GM23248 (cell line): ENCODE data around the gene METTL1. TPM values are rescaled to one million over a fixed set of nuclear protein-coding genes. Genes with fewer than 3 reads are reported as not detected.

Experiments
- DNase-seq: peaks from one replicate; pipeline ENCODE4 v3.0.0-alpha.2; 2015
- H2AFZ ChIP-seq: fragments of 200-600 bp; sonication (generic); 2 replicates; pipeline ENCODE4 v1.6.1; 2016; ENCODE audit warnings: antibody characterized with exemption
- H3F3A ChIP-seq: fragments of 200-600 bp; sonication (generic); 2 replicates; pipeline ENCODE4 v1.6.1; 2016; ENCODE audit warnings: mild to moderate bottlenecking, antibody characterized with exemption, mixed run types; ENCODE audit not compliant: insufficient read depth
- H3K27ac ChIP-seq: fragments of 200-600 bp; sonication (generic); 2 replicates; pipeline ENCODE4 v1.5.1; 2016; ENCODE audit warnings: mild to moderate bottlenecking
- H3K27me3 ChIP-seq: fragments of 200-600 bp; sonication (generic); replicated peaks from 2 replicates; pipeline ENCODE4 v1.6.1; 2016; ENCODE audit warnings: mild to moderate bottlenecking; ENCODE audit not compliant: insufficient read depth
- H3K36me3 ChIP-seq: fragments of 200-600 bp; sonication (generic); 2 replicates; pipeline ENCODE4 v1.6.1; 2016; ENCODE audit warnings: low read depth, mild to moderate bottlenecking
- H3K4me1 ChIP-seq: fragments of 200-600 bp; sonication (generic); 2 replicates; pipeline ENCODE4 v1.6.1; 2016; ENCODE audit warnings: mild to moderate bottlenecking; ENCODE audit not compliant: insufficient read depth
- H3K4me2 ChIP-seq: fragments of 200-600 bp; sonication (generic); one replicate; pipeline ENCODE4 v1.6.1; 2016; ENCODE audit warnings: mild to moderate bottlenecking; ENCODE audit not compliant: unreplicated experiment
- H3K4me3 ChIP-seq: fragments of 200-600 bp; sonication (generic); 2 replicates; pipeline ENCODE4 v1.5.1; 2016; ENCODE audit warnings: mild to moderate bottlenecking
- H3K79me2 ChIP-seq: fragments of 200-600 bp; sonication (generic); 2 replicates; pipeline ENCODE4 v1.6.1; 2016; ENCODE audit warnings: mild to moderate bottlenecking; ENCODE audit not compliant: insufficient read depth
- H3K9ac ChIP-seq: fragments of 200-600 bp; sonication (generic); 2 replicates; pipeline ENCODE4 v1.6.1; 2016; ENCODE audit warnings: mild to moderate bottlenecking
- H3K9me2 ChIP-seq: fragments of 200-600 bp; sonication (generic); 2 replicates; pipeline ENCODE4 v1.6.1; 2016; ENCODE audit warnings: mixed run types, mild to moderate bottlenecking, moderate library complexity; ENCODE audit not compliant: insufficient read depth
- H3K9me3 ChIP-seq: fragments of 200-600 bp; sonication (generic); one replicate; pipeline ENCODE4 v1.6.1; 2017; ENCODE audit warnings: low read depth
- H4K20me1 ChIP-seq: fragments of 200-600 bp; sonication (generic); 2 replicates; pipeline ENCODE4 v1.6.0; 2016; ENCODE audit not compliant: insufficient read depth
- EZH2 ChIP-seq: fragments of 200-600 bp; sonication (generic); IDR thresholded peaks from 2 replicates; pipeline ENCODE4 v1.6.1; 2018; ENCODE audit warnings: antibody characterized with exemption, mild to moderate bottlenecking; ENCODE audit not compliant: insufficient read depth, poor library complexity, severe bottlenecking
- EZH2phosphoT487 ChIP-seq: fragments of 200-600 bp; sonication (generic); IDR thresholded peaks from 2 replicates; pipeline ENCODE4 v1.6.1; 2018; ENCODE audit warnings: antibody characterized with exemption, moderate library complexity, mild to moderate bottlenecking, low read depth; ENCODE audit not compliant: insufficient read depth
- WGBS, 2 experiments: methylation state at CpG; one replicate each; pipeline ENCODE4 v1.1.6; 2015 to 2017; ENCODE audit warnings: low lambda C conversion rate in 2 of 2, low coverage in 1 of 2; ENCODE audit errors: missing lambda C conversion rate in 2 of 2; 5-methylcytosine and 5-hydroxymethylcytosine counted together
- in situ Hi-C: fragments of 300-500 bp; cut with MboI; formaldehyde crosslinking; loops from 2 replicates; pipeline ENCODE4 v1.15.0; 2020
- polyA plus RNA-seq: library from polyadenylated mRNA; unstranded; fragments of >200 nt; fragmentation: Nextera tagmentation; extraction: Ambion mirVana; gene quantifications from 2 replicates; pipeline ENCODE4 v1.2.1, GENCODE V29; 2016
- total RNA-seq: library from RNA; depleted of rRNA; stranded (reverse); fragments of >200 nt; shearing (Covaris generic); gene quantifications from 2 replicates; pipeline ENCODE4 v1.2.3, GENCODE V29; 2014

The METTL1 gene
- total and polyA plus RNA-seq, 2 experiments from 2014 or later, result 3.7 to 33.2 TPM

- Histone ChIP-seq H3K79me2 (no peaks in the 10 kb centered on the region), H3K9ac (no peak overlapping the region), H2AFZ (no peak overlapping the region), H3K27me3 (no peaks in the 10 kb centered on the region), H3K27ac (no peak overlapping the region), H3K36me3 (no peaks in the 10 kb centered on the region), H4K20me1 (no peaks in the 10 kb centered on the region), H3K9me2 (no peaks in the 10 kb centered on the region), H3K4me3 (no peak overlapping the region), H3K4me2 (no peak overlapping the region), H3K9me3 (no peaks in the 10 kb centered on the region), H3F3A (no peaks in the 10 kb centered on the region; the same call in 1 of the 2 replicates), H3K4me1 (no peaks in the 10 kb centered on the region)
- TF ChIP-seq EZH2 (no peak), EZH2phosphoT487 (no peak)
- 26 to 29% methylated on average over 5 of the region's 5 CpGs for WGBS, 2 experiments
- DNase-seq, result no peak
- in situ Hi-C loops, result no loop called here
Observed at GRCh38 chr12:57729321-57729844, 42.5 kb downstream of the METTL1 start.

- no peak overlapping the region for H3K4me3 ChIP-seq
- H3K9me2 ChIP-seq, result no peaks in the 10 kb centered on the region
- H3K36me3 ChIP-seq, result no peaks in the 10 kb centered on the region
- H3K9ac ChIP-seq, result no peak overlapping the region
- no peak overlapping the region for H3K27ac ChIP-seq
- in situ Hi-C loops, result no loop called here
- H3K9me3 ChIP-seq, result no peaks in the 10 kb centered on the region
- no peak for DNase-seq
- no peaks in the 10 kb centered on the region for H3K27me3 ChIP-seq
- no peak overlapping the region for H3K4me2 ChIP-seq
- TF ChIP-seq EZH2 (no peak), EZH2phosphoT487 (no peak)
- no peak overlapping the region for H2AFZ ChIP-seq
- H3K79me2 ChIP-seq, result no peaks in the 10 kb centered on the region
- H3F3A ChIP-seq, result no peaks in the 10 kb centered on the region; the same call in 1 of the 2 replicates
- H3K4me1 ChIP-seq, result no peaks in the 10 kb centered on the region
- no peaks in the 10 kb centered on the region for H4K20me1 ChIP-seq
- 63 to 69% methylated on average over 16 to 21 of the region's 21 CpGs for WGBS, 2 experiments
Observed at GRCh38 chr12:57727758-57728395, 44.0 kb downstream of the METTL1 start.

GRCh38 chr12:57726884-57727757, 44.8 kb downstream of the METTL1 start:
- Histone ChIP-seq H2AFZ (peak overlapping the region; percentile 89), H3K36me3 (no peaks in the 10 kb centered on the region), H3K4me3 (peak overlapping the region; percentile 83), H3K27me3 (no peaks in the 10 kb centered on the region), H3F3A (no peaks in the 10 kb centered on the region; the same call in 1 of the 2 replicates), H3K79me2 (no peaks in the 10 kb centered on the region), H3K4me2 (peak overlapping the region; percentile 87), H3K9me2 (no peaks in the 10 kb centered on the region), H3K4me1 (no peaks in the 10 kb centered on the region), H3K9me3 (no peaks in the 10 kb centered on the region), H4K20me1 (no peaks in the 10 kb centered on the region), H3K27ac (peak overlapping the region; percentile 70; the same call in 1 of the 2 replicates), H3K9ac (peak overlapping the region; percentile 94)
- 34 to 42% methylated on average over 59 to 76 of the region's 76 CpGs for WGBS, 2 experiments
- TF ChIP-seq EZH2phosphoT487, result no peak
- no peak for TF ChIP-seq EZH2
- in situ Hi-C loops, result no loop called here
- DNase-seq, result peak; percentile 69

- in situ Hi-C loops, result no loop called here
- no peaks in the 10 kb centered on the region for H3K9me2 ChIP-seq
Observed at GRCh38 chr12:57726151-57726883, 45.6 kb downstream of the METTL1 start.

More at GRCh38 chr12:57726151-57726883, 45.6 kb downstream of the METTL1 start:
- Histone ChIP-seq H3K79me2 (no peaks in the 10 kb centered on the region), H3K9ac (peak overlapping the region; percentile 94), H3F3A (no peaks in the 10 kb centered on the region; the same call in 1 of the 2 replicates), H3K36me3 (no peaks in the 10 kb centered on the region), H3K4me1 (no peaks in the 10 kb centered on the region), H3K9me3 (no peaks in the 10 kb centered on the region), H3K27ac (peak overlapping the region; percentile 70), H3K4me2 (peak overlapping the region; percentile 87), H2AFZ (peak overlapping the region; percentile 89), H4K20me1 (no peaks in the 10 kb centered on the region), H3K4me3 (peak overlapping the region; percentile 83), H3K27me3 (no peaks in the 10 kb centered on the region)
- no peak for TF ChIP-seq EZH2
- TF ChIP-seq EZH2phosphoT487, result no peak
- DNase-seq, result peak; percentile 95
- 1% methylated on average over 37 to 55 of the region's 79 CpGs for WGBS, 2 experiments
